Measurements from ENCODE around the gene EGLN1. TPM values are rescaled to one million over a fixed set of nuclear protein-coding genes. Genes with fewer than 3 reads are reported as not detected.

Gene EGLN1
- total RNA-seq, 1 donor from 2014 or later: 17.1 TPM

- H3K27me3 Mint-ChIP-seq (ENCODE audit: insufficient read depth): peaks cover 4% of the 10 kb centered on the region
These were observed 97.4 kb downstream of the EGLN1 start for GRCh38 chr1:231324660-231325059.

GRCh38 chr1:231322880-231323530 lies 99.1 kb downstream of the EGLN1 start:
- H3K9me3 Mint-ChIP-seq: no peaks in the 10 kb centered on the region
- H3K4me3 Mint-ChIP-seq: no peak overlapping the region
- no peaks in the 10 kb centered on the region for H3K4me1 Mint-ChIP-seq (ENCODE audit: low read depth)
- no peaks in the 10 kb centered on the region for H3K36me3 Mint-ChIP-seq (ENCODE audit: low read depth)
- H3K27ac Mint-ChIP-seq: no peak overlapping the region
- peaks cover 4% of the 10 kb centered on the region for H3K27me3 Mint-ChIP-seq (ENCODE audit: insufficient read depth)
- no peak for DNase-seq (ENCODE audit: low spot score)
- intact Hi-C loops (cut with micrococcal nuclease): no loop called here

More at GRCh38 chr1:231324660-231325059, 97.4 kb downstream of the EGLN1 start:
- Mint-ChIP-seq H3K4me1 (ENCODE audit: low read depth) (no peaks in the 10 kb centered on the region), H3K27ac (no peak overlapping the region), H3K4me3 (no peak overlapping the region), H3K36me3 (ENCODE audit: low read depth) (no peaks in the 10 kb centered on the region), H3K9me3 (no peaks in the 10 kb centered on the region)
- no peak for DNase-seq (ENCODE audit: low spot score)
- intact Hi-C loops (cut with micrococcal nuclease): no loop called here

- H3K27me3 Mint-ChIP-seq (ENCODE audit: insufficient read depth): peaks cover 4% of the 10 kb centered on the region
- intact Hi-C loops (cut with micrococcal nuclease): no loop called here
- no peaks in the 10 kb centered on the region for H3K36me3 Mint-ChIP-seq (ENCODE audit: low read depth)
- H3K4me1 Mint-ChIP-seq (ENCODE audit: low read depth): peaks cover 5% of the 10 kb centered on the region
- no peak overlapping the region for H3K4me3 Mint-ChIP-seq
- no peaks in the 10 kb centered on the region for H3K9me3 Mint-ChIP-seq
- no peak overlapping the region for H3K27ac Mint-ChIP-seq
- DNase-seq (ENCODE audit: low spot score): no peak
These were observed 103.0 kb downstream of the EGLN1 start for GRCh38 chr1:231319080-231319479.

- peaks cover 5% of the 10 kb centered on the region for H3K4me1 Mint-ChIP-seq (ENCODE audit: low read depth)
- intact Hi-C loops (cut with micrococcal nuclease): no loop called here
- H3K27ac Mint-ChIP-seq: no peak overlapping the region
- H3K4me3 Mint-ChIP-seq: no peak overlapping the region
- DNase-seq (ENCODE audit: low spot score): no peak
- H3K36me3 Mint-ChIP-seq (ENCODE audit: low read depth): no peaks in the 10 kb centered on the region
- no peaks in the 10 kb centered on the region for H3K9me3 Mint-ChIP-seq
- peaks cover 3% of the 10 kb centered on the region for H3K27me3 Mint-ChIP-seq (ENCODE audit: insufficient read depth)
These were observed 103.5 kb downstream of the EGLN1 start for GRCh38 chr1:231318568-231318967.

DNA sequence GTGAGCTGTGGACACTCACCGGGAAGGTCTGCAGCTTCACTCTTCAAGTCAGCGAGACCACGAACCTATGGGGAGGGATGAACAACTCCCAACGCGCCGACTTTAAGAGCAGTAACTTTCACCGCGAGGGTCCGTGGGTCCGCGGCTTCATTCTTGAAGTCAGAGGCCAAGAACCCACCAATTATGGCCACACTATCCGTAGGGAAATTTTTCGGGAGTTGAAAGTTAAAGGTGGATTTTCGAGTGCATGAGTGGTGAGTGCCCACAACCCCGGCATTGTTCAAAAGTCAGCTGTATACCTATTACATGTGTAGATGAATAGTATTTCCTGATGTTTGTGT lies 104.1 kb downstream of the EGLN1 start:
- H3K9me3 Mint-ChIP-seq: no peaks in the 10 kb centered on the region
- intact Hi-C loops (cut with micrococcal nuclease): no loop called here
- no peak for DNase-seq (ENCODE audit: low spot score)
- H3K4me1 Mint-ChIP-seq (ENCODE audit: low read depth): peaks cover 5% of the 10 kb centered on the region
- no peak overlapping the region for H3K4me3 Mint-ChIP-seq
- H3K27ac Mint-ChIP-seq: no peak overlapping the region
- no peaks in the 10 kb centered on the region for H3K36me3 Mint-ChIP-seq (ENCODE audit: low read depth)
- peaks cover 3% of the 10 kb centered on the region for H3K27me3 Mint-ChIP-seq (ENCODE audit: insufficient read depth)

DNA sequence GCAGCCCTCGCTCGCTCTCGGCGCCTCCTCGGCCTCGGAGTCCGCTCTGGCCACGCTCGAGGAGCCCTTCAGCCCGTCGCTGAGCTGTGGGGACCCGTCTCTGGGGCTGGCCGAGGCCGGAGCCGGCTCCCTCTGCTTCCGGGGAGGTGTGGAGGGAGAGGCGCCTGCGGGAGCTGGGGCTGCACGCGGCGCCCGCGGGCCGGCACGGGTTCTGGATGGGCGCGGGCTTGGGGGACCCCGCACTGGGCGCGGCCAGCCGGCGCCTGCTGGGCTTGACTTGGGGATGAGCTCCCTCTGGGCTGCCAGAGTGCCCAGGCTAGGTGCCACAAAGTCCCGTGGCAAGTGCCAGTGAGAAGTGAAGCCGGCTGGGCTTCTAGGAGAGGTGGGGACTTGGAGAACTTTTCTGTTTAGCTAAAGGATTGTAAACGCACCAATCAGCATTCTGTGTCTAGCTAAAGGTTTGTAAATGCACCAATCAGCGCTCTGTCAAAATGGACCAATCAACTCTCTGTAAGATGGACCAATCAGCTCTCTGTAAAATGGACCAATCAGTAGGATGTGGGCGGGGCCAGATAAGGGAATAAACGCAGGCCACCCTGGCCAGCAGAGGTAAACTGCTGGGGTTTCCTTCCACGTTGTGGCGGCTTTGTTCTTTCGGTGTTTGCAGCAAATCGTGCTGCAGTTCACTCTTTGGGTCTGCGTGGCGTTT lies 104.6 kb downstream of the EGLN1 start:
- H3K4me1 Mint-ChIP-seq (ENCODE audit: low read depth): peaks cover 5% of the 10 kb centered on the region
- no peak overlapping the region for H3K27ac Mint-ChIP-seq
- no peaks in the 10 kb centered on the region for H3K9me3 Mint-ChIP-seq
- peaks cover 3% of the 10 kb centered on the region for H3K27me3 Mint-ChIP-seq (ENCODE audit: insufficient read depth)
- DNase-seq (ENCODE audit: low spot score): no peak
- no peaks in the 10 kb centered on the region for H3K36me3 Mint-ChIP-seq (ENCODE audit: low read depth)
- H3K4me3 Mint-ChIP-seq: no peak overlapping the region
- intact Hi-C loops (cut with micrococcal nuclease): no loop called here

DNA sequence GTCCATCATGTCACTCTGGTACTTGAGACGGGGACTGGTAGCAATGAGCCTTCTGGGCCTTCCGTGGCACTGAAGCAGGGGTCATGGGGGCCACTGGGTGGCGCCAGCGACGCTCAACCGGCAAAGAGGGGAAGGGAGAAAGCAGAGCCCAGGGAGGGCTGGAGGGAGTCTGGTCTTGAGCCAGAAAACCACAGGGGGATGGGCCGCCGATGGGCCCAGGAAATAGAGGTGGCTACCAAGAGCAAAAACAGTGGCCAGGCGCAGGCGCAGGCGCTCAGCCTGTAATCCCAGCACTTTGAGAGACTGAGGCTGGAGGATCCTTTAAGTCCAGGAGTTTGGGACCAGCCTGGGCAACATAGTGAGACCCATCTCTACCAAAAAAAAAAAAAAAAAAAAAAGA lies 106.2 kb downstream of the EGLN1 start:
- Mint-ChIP-seq H3K36me3 (ENCODE audit: low read depth) (no peaks in the 10 kb centered on the region), H3K9me3 (no peaks in the 10 kb centered on the region), H3K27ac (peak overlapping the region; percentile 19), H3K27me3 (ENCODE audit: insufficient read depth) (peaks cover 3% of the 10 kb centered on the region), H3K4me3 (no peak overlapping the region), H3K4me1 (ENCODE audit: low read depth) (peaks cover 5% of the 10 kb centered on the region)
- intact Hi-C loops (cut with micrococcal nuclease): loop anchor here (1.0 kb wide), 1 partner anchor 288 kb away; no protein-coding TSS in a partner anchor
- peak; percentile 26 for DNase-seq (ENCODE audit: low spot score)

Other genes with a start within 250 kb of the EGLN1 start
- 41.7 and 43.1 TPM in 2 replicates for gene GNPAT, start 181.1 kb downstream of the EGLN1 start, total RNA-seq
- gene EXOC8, start 84.4 kb downstream of the EGLN1 start, total RNA-seq: 14.4 and 15.6 TPM in 2 replicates
- gene SPRTN, start 84.0 kb downstream of the EGLN1 start, total RNA-seq: 13.5 and 14.5 TPM in 2 replicates
- 42.7 and 47.1 TPM in 2 replicates for gene TSNAX, start 106.4 kb upstream of the EGLN1 start, total RNA-seq
- 3.3 and 3.4 TPM in 2 replicates for gene DISC1, start 204.5 kb upstream of the EGLN1 start, total RNA-seq

Data from activated T-helper 1 cell treated with anti-CD3 and anti-CD28 coated beads, Interleukin-12 subunit alpha, Interleukin-12 subunit beta, Interleukin-2, Interleukin-4 antibody, amounts not matched to agents 30 ng/mL and 10 ng/mL and 1 ng/mL, durations not matched to agents 14 hours and 24 hours and 36 hours (primary cell).